Measurements from ENCODE around the gene AGAP1.

AGAP1 gene

DNA sequence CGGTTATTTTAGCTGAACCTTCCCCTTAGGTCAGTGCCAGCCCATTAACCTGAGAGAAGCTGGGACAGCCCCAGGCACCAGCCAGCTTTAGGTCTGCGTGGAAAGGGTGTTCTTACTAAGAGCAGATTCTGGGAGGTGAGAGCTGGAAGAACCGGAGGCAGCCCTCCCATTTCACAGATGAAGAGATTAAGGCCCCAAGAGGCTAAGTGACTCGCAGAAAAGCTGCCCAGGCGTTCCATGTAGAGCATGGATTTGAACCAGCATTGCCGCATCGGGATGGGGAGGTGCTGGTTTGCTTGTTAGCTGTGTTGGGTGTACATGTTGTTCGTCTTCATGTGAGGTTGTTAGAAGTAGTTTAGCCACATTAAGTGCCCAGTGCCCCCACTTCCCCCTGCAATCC, 203.2 kb downstream of the AGAP1 start:
- no peak for DNase-seq

DNA sequence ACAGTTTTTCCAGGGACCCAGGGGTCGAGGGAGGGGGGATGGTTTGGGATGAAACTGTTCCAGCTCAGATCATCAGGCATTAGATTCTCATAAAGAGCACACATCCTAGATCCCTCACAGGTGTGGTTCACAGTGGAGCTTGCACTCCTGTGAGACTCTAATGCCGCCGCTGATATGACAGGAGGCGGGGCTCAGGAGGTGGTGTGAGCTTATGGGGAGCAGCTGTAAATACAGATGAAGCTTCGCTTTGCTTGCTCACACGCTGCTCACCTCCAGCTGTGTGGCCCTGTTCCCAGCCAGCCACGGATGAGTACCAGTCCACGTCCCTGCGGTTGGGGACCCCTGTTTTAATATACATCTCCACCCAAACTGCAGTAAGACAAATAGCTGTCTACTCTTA, 204.2 kb downstream of the AGAP1 start:
- no peak for DNase-seq

GRCh38 chr2:235698491-235698890, 204.6 kb downstream of the AGAP1 start:
- no peak for DNase-seq

DNA sequence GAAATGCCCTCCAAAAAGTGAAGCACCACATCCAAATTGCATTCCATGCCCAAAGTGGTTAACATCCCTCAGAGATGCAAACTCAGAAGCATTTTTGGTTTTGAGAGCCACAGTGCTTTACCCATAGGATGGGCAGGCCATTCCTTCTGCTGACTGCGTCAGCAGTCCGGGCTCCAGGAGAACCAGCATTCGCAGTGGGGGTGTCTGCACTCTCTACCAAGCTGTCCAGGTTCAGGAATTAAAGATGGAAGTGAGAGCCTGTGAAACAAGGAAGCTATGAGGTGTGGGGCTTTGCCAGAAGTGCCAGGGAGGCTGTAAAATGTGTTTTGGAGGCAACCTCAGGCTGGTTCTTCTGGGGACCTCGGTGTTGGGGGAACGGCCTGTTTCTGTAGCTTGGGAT, 205.7 kb downstream of the AGAP1 start:
- no peak for DNase-seq

DNA sequence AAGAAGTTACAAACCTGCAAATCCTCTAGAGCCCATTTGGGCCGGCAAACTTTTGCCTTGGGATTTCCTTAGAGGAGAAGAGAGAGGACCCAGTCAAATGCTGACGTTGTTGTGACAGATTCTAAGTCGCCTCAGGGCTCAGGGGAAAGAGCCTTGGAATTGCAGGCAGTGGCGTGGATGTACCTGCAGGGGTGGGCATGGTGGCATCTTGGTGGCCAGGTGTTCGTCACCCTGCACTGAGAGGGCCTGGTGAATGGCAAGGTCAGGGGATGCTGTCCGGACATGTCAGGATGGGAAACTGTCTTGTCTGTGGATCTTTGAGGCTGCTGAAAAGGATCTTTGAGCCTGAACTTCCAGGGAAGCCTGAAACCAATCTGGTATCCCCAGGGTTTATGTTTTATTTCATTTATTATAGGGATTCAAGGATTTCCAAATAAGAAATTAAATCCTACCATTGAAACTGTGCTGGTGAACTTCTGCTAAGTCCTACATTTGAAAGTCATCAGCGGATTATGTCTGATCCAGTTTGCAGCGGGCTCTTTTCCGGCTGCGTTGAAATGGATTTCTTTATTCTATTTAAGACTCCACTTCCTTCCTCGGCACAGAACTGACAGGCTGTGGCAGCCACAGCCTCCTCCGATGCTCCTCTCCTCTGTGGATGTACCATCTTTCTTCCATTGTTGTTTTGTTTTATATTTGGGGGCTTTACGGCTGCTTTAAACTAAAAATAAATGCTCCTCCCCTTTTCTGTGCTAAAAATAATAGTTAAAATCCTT, 207.6 kb downstream of the AGAP1 start:
- DNase-seq = no peak

GRCh38 chr2:235702186-235702585, 208.3 kb downstream of the AGAP1 start:
- DNase-seq = no peak

DNA sequence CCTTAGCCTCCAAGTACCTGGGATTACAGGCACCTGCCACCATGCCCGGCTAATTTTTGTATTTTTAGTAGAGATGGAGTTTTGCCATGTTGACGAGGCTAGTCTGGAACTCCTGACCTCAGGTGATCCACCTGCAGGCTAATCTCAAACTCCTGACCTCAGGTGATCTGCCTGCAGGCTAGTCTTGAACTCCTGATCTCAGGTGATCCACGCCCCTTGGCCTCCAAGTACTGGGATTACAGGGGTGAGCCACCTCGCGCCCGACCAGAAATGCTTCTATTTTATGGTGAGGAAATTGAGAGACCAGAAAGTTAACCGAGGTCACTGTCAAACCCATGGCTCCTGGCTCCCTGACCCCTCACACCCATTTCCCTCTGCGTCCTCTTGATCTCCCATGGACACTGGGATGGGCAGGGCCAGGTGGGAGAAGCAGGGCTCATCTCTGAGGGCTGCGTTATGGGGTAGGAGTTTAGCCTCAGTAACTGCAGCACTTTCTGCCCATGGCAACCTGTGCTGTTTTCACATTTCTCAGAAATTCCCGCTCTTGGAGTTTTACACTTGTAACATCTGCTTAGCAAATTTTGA, 210.0 kb downstream of the AGAP1 start:
- no peak for DNase-seq

GRCh38 chr2:235705296-235705695, 211.5 kb downstream of the AGAP1 start:
- DNase-seq = no peak

- DNase-seq = no peak
Observed at GRCh38 chr2:235706506-235706905, 212.7 kb downstream of the AGAP1 start.

- DNase-seq = no peak
Observed at GRCh38 chr2:235707411-235708096, 213.7 kb downstream of the AGAP1 start.

DNA sequence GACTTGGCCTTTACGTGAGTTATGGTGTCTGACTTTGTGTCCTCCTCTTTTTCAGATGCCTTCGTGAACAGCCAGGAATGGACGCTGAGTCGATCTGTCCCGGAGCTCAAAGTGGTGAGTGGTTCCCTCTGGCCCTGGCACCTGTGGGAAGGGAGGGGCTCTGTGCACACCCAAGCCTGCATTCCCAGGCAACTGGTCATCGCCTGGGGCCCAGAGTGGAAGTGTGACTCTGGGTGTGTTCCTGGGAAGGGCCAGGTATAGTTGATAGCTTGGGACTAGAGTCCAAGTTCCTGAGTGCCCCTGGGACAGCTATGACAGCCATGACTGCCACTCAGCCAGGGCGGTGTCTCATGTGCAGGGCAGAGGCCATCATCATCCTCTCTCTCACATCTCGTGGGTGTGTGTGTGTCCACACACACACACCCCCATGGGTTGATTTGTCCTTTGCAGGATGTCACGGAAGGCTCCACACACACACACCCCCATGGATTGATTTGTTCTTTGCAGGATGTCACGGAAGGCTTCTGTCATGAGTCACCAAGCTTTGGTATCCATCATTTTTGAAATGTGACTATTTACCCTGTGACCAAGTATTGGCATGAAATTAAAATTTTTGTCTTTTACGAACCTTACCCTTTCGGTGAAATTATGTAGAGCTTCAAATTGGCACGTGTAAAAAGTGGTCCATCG, 215.4 kb downstream of the AGAP1 start:
- no peak for DNase-seq

DNA sequence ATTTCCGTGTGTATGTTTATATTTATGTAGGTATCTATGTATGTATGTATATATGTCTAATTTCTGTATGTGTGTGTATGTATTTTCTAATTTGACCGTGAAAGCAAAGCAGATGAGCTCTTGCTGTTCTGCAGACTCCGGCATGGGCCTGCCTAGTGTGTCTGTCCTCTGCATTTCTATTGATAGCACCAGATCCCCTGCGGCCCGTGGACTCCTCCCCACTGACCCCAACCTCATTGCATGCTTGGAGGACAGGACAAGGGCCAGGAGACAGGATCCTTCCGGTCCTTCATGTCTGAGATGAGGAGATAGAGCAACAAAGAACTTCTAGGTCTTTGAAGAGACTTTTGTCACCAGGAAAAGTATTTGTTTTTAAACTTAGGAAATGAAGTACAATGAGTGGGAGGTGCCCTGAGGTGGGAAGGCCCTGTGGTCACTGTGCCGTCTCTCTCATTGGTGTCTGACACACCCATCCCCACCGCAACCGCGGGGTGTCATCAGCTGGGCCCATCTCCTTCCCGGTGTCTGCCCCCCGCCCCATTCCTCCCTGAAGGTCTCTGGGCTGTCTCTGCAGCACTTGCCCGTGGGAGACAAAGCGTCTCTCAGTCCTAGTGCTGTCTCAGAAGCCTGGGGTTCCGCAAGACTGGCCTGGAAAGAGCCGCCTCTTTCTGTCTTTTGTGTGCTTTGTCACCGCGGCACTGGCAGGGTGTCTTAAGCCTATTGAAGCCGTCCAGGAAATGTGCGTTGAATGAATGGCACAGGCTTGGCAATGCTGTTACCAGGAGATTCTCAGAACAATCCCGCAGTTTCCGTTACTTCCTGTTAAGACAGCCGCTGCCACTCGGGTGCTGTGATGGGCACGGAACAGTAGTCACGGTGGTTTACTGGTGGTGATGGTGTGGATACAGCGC, 216.4 kb downstream of the AGAP1 start:
- DNase-seq = peak; percentile 3

GRCh38 chr2:235710933-235711332, 217.1 kb downstream of the AGAP1 start:
- no peak for DNase-seq

DNA sequence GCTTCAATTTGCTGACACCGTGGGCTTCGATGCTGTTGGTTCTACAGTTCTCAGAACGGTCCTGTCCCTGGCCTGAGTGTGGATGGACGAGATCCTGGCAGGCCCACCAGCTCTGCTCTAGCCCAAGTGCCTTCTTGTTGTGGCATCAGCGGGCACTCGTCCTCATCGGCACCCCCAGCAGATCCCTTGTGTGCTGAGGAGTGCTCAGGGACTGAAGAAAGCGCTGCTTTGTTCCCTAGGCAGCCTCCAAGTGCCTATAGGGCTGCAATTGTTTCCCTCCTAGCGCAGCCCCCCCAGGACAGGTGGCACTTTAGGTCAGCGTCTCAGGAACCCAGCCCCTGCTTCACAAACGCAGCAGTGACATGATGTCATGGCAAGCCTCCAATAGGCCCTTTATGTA, 217.7 kb downstream of the AGAP1 start:
- DNase-seq = no peak

GRCh38 chr2:235712176-235712575, 218.3 kb downstream of the AGAP1 start:
- no peak for DNase-seq

DNA sequence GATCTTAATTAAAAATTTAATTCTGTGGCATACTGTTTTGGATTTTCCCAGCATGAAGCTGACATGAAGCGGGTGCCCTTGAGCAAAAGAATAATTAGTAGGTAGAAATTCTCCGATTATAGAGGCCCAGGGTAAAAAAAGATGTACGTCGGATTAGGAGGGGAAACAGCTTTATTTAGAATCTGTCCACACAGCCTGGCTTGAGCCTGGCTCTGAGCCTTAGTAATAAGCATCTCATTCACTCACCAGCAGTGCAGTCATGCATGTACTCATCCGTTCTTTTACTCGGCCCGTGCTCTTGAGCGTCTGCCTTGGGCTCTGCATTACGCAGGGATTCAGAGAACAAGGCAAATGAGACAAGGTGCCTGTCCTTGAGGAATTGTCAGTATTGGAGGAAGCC, 219.3 kb downstream of the AGAP1 start:
- DNase-seq = no peak

GRCh38 chr2:235715601-235716000, 221.8 kb downstream of the AGAP1 start:
- no peak for DNase-seq

- no peak for DNase-seq
Observed at GRCh38 chr2:235716875-235717496, 223.1 kb downstream of the AGAP1 start.

DNA sequence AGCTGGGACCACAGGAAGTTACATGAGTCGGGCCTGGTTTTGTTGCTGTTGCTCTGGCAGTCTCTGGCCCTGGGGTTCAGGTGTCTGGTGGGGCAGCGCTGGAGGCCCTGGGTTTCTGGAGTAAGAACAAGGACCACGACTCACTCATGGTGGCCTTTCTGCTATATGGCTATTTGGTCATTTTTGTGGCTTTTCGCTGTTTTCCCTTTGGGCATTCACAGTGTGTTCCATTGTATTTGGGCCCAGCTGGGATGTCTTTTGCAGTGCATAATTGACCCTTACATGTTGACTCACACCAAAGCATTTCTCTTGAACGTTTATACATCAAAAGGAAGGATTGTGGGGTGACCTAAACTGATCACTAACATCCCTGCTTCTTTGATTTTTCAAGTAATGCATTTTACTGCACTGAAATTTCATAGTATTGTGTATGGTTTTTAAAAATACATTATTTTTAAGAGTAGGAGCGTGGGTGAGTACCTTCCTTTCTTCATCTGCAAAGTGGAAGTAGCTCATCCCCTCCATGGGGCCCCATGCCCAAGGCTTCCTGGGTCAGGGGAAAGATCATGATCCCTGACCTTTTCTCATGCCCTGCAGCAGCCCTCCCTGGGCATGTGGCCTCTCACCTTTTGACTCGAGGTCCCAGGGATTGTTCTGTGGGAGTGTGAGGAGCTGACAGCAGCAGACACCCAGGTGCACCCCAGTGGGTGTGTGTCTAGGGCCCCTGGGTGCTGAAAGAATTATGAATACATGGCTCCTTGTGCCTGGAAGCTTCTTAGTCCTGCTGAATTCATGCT, 225.5 kb downstream of the AGAP1 start:
- DNase-seq = no peak

DNA sequence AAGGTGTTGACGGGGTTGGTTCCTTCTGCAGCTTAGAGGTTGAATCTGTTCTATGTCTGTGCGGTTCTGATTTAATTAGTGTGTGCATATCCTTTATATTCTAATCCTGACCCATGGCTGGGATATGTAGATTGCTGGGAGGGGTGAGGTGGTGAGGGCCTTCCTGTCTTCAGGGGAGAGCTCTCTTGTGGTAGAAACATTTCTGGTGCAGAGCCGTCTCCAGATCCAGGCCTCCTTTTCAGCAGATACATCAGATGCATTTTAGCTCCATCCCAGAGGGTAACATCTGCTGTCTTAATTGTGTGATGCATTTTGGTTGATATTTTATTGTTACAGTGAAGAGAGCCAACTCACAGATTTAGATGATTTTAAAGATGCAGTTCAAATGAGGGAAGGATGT, 227.8 kb downstream of the AGAP1 start:
- no peak for DNase-seq

DNA sequence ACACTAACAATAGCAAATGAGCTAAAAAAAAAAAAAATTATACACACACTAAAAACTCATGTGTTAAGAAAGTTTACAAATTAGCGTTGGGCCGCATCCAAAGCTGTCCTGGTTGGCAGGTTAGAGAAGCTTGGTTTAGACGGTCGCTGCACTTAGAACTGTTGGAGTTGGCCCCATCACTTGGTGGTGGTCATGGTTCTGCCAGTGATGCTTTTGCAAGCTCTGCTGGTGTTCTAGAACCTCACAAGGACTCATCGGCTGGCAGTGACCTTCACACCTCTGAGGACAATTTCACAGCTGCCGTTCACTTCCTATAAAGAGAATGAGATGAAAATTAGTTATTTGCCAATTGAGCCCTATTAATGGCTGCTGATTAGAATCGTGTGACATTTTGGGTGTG, 229.0 kb downstream of the AGAP1 start:
- no peak for DNase-seq

All from CD4-positive, alpha-beta T cell treated with Interleukin-10 for 1 hour (primary cell).